HL-60/S4 (cell line): ENCODE data around the gene TMEM205.
"Not testable (repeated sequence)": the region's sequence is repeated elsewhere in the genome, so short reads cannot be mapped to it uniquely, and the experiment has no call there.

Experiments
- in situ Hi-C: fragments of 300-500 bp; cut with MboI; formaldehyde crosslinking; loops from 2 replicates; pipeline ENCODE4 v1.14.3; 2022; ENCODE audit warnings: low sequenced_read_pairs

Gene TMEM205

DNA sequence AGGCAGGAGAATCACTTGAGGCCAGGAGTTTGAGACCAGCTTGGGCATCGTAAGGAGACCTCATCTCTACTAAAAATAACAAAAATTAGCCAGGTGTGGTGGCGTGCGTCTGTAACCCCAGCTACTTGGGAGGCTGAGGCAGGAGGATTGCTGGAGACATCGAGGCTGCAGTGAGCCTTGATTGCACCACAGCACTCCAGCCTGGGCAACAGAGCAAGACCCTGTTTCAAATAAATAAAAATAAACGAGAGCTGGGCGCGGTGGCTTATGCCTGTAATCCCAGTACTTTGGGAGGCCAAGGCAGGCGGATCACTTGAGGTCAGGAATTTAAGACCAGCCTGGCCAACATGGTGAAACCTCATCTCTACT is 6.0 kb downstream of the TMEM205 start:
- in situ Hi-C loops = not testable (repeated sequence)

DNA sequence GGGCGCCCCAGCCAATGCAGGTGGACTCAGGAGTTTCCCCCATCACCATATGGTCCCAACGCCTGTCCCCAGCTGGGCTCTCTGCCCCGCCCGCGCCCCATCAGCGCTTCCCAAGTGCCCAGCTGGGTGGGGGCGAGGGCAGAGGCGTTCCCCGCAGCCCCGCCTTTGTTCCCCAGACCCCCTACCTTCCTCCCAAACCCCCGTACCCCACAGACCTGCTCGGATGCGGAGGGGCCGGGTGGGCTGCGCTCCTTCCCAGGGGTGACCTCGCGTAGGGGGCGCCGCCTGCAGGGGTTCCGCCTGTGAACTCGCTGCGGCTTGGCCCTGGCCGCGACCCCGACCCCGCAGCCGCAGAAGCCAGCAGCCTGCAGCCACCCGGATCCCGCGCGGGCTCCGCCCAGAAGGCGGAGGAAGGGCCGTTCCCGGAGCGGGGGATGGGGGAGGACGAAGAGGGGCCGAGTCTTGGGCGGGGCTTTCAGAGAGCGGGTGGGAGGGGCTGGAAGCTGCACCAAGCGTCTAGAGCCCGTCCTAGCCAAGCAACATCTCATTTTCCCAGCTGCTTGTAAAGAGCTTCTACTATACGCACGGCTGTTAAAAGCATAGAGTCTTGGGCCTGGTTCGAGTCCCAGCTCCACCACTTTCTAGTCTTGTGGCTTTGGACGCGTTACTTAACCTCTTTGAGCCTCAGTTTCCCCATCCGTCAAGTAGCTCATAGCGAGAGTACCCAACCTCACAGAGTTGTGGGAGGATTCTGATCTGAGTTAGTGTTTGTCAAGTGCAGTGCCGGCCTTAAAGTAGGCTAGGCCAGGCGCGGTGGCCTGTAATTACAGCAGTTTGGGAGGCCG is 6.6 kb downstream of the TMEM205 start, which contains the start of gene RAB3D:
RAB3D (minus strand) TSS at position 404 of the 845 bp plus-strand sequence. CDS start 2,258 bp downstream, outside the sequence.
- in situ Hi-C loops = no loop called here

DNA sequence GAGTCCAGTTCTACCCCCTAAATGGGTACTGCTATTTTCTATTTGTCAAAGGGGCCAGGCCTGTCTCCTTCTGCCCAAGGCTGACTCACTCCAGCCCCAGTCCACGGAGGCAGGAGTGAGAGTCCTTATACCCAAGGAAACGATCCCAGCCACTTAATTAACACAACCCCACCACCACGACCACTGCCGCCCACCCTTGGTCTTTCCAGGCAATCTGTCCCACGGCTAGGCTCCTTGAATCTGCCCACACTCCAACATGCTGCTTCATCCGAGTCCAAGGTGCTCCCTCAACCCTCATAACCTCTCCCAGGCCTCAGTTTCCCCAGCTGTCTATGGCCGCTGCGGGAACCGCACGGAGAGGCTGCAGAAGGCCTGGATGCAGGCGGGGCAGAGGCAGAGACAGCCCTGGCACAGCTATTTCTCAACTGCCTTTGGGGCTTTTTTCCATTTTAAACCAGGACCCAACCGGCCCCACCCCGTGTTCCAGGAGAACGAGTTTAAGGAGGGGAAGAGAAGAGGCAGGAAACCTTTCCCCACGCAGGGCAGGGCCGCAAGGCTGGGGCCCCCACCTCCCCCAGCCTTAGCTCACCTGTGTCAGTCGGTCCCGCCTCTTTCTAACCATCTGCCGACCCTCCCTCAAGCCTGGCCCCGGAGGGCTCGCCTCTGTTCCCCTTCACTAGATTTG is 7.4 kb downstream of the TMEM205 start:
- in situ Hi-C loops = no loop called here

- in situ Hi-C loops = no loop called here
These were observed 7.9 kb downstream of the TMEM205 start for GRCh38 chr19:11338121-11338520.

- in situ Hi-C loops = no loop called here
These were observed 9.0 kb downstream of the TMEM205 start for GRCh38 chr19:11337080-11337479.

- in situ Hi-C loops = no loop called here
These were observed 10.5 kb downstream of the TMEM205 start for GRCh38 chr19:11335449-11336146.

DNA sequence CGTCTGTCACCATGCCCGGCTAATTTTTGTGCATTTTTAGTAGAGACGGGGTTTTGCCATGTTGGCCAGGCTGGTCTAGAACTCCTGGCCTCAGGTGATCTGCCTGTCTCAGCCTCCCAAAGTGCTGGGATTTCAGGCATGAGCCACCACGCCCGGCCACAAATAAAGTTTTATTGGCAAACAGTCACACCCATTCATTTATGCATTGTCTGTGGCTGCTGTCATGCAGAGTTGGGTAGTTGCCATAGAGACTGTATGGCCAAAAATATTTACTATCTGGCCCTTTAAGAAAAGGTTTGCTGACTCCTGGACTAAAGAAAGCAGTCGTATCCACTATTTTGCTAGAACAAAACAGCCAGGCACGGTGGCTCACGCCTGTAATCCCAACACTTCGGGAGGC is 12.2 kb downstream of the TMEM205 start:
- in situ Hi-C loops = not testable (repeated sequence)

DNA sequence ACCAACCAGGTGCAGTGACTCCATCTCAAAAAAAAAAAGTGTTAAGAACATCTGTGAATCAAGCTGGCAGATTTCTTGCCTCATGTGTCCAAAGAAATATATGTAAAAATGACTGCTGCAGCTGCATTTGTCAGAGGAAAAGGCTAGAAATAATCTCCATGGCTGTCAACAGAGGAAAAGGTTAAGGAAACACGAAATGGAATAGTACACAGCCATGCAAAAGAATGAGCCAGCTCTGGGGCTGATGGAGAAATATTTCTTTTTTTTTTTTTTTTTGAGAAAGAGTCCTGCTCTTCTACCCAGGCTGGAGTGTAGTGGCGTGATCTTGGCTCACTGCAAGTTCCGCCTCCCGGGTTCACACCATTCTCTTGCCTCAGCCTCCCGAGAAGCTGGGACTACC is 13.2 kb downstream of the TMEM205 start:
- in situ Hi-C loops = no loop called here

- in situ Hi-C loops = no loop called here
These were observed 14.6 kb downstream of the TMEM205 start for GRCh38 chr19:11331502-11331901.

- in situ Hi-C loops = no loop called here
These were observed 15.9 kb downstream of the TMEM205 start for GRCh38 chr19:11330127-11330526.

- in situ Hi-C loops = no loop called here
These were observed 20.5 kb downstream of the TMEM205 start for GRCh38 chr19:11325544-11325943.

DNA sequence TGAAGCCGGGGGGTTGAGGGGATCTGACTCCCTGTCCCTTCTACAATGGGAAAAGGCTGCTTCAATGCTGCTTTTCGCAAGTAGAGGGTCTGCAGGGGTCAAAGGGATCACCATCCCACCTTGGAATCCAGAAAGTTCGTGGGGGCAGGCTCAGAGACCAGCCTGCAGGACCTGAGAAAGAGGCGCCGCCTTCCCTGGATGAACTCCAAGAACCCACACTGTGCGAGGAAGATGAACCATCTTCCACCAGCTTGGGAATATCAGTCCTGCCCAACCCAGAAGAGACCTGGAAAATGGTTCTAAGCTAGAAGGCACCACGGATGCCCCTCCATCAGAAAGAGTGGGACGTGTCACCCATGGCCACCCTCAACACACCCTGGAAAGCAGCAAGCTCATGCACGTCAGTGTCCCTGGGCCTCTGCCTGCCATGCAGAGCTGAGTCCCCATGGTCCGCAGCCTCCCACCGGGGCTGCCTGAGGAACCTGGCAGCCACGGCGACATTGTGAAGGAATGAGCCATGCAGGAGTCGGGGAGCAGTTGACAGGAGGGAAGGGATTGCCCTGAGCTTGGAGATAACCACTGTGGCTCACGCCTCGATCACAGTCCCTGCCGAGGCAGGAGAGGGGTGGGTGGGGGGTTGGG is 21.2 kb downstream of the TMEM205 start:
- in situ Hi-C loops = no loop called here

- in situ Hi-C loops = no loop called here
These were observed 21.9 kb downstream of the TMEM205 start for GRCh38 chr19:11324079-11324661.

- in situ Hi-C loops = no loop called here
These were observed 22.4 kb downstream of the TMEM205 start for GRCh38 chr19:11323601-11324078.

- in situ Hi-C loops = no loop called here
These were observed 23.6 kb downstream of the TMEM205 start for GRCh38 chr19:11322269-11323024.

DNA sequence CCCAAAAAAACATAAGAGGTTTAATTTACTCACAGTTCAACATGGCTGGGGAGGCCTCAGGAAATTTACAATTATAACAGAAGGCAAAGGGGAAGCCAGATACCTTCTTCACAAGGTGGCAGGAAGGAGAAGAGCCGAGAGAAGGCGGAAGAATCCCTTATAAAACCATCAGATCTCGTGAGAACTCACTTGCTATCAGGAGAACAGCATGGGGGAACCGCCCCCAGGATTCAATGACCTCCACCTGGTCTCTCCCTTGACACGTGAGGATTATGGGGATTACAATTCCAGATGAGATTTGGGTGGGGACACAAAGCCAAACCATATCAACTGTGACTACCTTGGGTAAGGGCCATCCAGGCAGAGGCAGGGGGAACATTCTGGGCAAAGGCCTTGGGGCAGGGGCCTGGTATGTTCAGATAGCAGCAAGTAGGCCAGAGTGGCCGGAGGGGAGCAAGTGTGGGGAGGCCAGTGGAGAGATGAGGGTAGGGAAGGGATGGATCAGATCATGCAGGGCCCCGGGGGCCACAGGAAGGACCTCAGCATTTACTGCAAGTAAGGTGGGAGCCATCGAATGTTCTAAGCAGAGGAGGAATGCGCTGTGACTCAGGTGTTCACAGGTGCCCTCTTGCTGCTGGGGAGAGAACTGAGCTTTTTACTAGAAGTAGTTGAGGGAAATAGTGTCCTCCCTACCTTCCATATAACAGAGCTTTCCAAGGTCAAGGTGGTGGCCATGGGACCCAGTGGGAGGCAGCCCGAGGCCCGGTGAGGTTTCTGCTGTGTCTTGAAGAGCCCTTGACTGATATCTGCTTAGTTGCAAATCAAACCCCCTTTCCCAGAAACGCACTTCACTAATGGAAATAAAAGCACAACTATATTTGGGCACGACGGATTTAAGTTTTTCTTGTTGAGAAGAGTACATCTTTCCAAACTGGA is 24.6 kb downstream of the TMEM205 start:
- in situ Hi-C loops = no loop called here

DNA sequence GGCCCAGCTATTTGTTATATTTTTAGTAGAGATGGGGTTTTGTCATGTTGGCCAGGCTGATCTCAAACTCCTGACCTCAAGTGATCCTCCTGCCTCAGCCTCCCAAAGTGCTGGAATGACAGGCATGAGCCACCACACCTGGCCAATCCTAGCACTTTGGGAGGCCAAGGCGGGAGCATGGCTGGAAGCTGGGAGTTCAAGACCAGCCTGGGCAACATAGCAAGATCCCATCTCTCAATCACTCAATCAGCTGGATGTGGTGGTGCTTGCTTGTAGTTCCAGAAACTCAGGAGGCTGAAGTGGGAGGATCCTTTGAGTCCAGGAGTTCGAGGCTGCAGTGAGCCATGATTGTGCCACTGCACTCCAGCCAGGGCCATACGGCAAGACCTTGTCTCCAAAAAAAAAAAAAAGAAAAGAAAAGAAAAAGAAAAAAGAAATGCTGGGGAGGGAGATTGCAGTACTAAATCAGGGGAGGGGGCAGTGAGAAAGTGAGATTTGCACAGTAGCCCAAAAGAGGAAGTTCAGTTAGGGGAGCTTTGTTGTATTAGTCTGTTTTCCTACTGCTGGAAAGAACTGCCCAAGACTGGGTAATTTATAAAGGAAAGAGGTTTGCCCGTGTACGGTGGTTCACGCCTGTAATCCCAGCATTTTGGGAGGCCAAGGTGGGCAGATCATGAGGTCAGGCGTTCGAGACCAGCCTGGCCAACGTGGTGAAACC is 25.6 kb downstream of the TMEM205 start:
- in situ Hi-C loops = not testable (repeated sequence)

DNA sequence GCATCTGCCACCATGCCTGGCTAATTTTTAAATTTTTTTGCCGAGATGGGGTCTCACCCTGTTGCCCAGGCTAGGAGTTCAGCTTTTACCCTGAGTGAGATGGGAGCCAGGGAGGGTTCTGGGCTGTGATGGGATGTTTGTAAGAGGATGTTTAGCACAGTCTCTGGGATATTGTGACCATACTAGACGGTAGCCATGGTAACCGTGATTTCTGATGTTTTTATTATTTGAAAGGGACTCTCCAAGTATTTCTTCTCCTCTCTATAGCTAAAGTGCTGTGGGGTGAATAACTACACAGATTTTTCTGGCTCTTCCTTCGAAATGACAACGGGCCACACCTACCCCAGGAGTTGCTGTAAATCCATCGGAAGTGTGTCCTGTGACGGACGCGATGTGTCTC is 39.7 kb downstream of the TMEM205 start:
- in situ Hi-C loops = no loop called here
